Measurements from ENCODE around the gene DLGAP3.
"Not testable (repeated sequence)": the region's sequence is repeated elsewhere in the genome, so short reads cannot be mapped to it uniquely, and the experiment has no call there.

Gene DLGAP3, protein sequence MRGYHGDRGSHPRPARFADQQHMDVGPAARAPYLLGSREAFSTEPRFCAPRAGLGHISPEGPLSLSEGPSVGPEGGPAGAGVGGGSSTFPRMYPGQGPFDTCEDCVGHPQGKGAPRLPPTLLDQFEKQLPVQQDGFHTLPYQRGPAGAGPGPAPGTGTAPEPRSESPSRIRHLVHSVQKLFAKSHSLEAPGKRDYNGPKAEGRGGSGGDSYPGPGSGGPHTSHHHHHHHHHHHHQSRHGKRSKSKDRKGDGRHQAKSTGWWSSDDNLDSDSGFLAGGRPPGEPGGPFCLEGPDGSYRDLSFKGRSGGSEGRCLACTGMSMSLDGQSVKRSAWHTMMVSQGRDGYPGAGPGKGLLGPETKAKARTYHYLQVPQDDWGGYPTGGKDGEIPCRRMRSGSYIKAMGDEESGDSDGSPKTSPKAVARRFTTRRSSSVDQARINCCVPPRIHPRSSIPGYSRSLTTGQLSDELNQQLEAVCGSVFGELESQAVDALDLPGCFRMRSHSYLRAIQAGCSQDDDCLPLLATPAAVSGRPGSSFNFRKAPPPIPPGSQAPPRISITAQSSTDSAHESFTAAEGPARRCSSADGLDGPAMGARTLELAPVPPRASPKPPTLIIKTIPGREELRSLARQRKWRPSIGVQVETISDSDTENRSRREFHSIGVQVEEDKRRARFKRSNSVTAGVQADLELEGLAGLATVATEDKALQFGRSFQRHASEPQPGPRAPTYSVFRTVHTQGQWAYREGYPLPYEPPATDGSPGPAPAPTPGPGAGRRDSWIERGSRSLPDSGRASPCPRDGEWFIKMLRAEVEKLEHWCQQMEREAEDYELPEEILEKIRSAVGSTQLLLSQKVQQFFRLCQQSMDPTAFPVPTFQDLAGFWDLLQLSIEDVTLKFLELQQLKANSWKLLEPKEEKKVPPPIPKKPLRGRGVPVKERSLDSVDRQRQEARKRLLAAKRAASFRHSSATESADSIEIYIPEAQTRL

DNA sequence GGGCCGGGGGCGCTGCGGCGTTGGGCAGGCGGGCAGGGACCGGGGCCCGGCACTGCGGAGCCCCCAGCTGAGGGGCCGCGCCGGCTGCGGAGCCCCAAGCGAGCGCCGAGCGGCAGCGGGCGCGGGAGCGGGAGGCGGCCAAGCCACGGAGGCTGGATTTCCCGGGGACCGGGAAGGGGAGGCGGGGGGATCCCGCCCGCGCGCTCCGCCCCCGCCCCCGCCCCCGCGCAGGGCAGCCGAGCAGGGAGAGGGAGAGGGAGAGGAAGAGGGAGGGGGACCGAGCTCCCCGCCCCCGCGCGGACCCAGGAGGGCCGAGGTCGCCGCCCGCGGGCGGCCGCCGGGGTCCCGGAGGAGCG, at the start of gene DLGAP3:
Gene DLGAP3, minus strand, starts transcription at position 154 of the 356 bp plus-strand sequence. CDS start 24,267 bp downstream, outside the sequence.
- DNase-seq = no peak

DNA sequence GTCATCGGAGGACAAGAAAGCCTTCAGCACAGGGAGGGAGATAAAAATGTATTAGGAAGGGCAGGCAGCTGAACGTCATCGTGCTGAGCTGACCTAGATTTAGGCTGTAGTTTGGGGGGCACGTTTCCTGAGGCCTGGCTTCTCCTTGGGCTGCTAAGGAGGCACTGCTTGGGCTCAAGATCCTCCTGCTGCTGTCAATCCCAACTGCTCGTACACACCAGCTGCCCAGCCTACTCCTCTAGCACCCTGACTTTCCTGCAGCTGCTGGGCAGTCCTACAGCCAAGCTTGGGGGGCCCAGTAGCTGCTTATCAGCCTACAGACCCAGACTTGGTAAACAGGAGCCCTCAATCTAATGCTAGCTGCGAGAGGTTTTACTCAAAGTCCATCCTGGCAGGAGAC, 49.5 kb upstream of the DLGAP3 start:
- DNase-seq = no peak

GRCh38 chr1:34977858-34978257, 48.4 kb upstream of the DLGAP3 start:
- no peak for DNase-seq

GRCh38 chr1:34977210-34977471, 47.7 kb upstream of the DLGAP3 start:
- no peak for DNase-seq

GRCh38 chr1:34976384-34977209, 47.1 kb upstream of the DLGAP3 start:
- no peak for DNase-seq

- DNase-seq = no peak
Observed at GRCh38 chr1:34975771-34976170, 46.3 kb upstream of the DLGAP3 start.

DNA sequence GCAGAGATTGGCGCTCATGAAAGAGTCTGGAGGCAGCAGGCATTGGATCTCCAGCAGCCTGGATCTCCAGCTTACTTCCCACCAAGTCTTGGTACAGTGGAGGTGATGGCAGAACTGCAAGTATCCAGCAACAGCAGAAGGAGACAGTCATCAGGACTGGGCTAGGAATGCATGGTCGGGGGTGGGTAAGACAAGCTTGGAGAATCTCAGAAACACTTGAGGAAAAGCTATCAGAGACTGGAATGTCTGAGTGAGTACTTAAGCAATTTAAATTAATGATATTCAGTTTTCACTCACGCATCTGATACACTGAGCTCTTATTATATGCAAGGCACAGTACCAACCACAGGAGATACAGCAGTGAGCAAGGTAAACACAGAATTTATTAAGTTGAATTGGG, 45.9 kb upstream of the DLGAP3 start:
- no peak for DNase-seq

DNA sequence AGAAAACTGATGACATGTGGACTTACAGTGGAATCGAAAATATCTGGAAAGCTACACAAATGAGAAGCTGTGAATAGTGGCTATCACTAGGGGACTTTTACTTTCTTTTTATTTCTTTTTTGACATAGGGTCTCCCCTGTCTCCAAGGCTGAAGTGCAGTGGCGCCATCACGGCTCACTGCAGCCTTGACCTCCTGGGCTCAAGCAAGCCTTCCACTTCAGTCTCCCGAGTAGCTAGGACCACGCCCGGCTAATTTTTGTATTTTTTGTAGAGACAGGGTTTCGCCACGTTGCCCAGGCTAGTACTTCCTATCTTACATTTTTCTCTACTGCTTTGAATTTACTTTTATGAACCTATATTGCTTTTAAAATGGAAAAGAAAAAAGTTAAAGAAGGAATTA, 45.2 kb upstream of the DLGAP3 start:
- no peak for DNase-seq

- no peak for DNase-seq
Observed at GRCh38 chr1:34973326-34973725, 43.9 kb upstream of the DLGAP3 start.

DNA sequence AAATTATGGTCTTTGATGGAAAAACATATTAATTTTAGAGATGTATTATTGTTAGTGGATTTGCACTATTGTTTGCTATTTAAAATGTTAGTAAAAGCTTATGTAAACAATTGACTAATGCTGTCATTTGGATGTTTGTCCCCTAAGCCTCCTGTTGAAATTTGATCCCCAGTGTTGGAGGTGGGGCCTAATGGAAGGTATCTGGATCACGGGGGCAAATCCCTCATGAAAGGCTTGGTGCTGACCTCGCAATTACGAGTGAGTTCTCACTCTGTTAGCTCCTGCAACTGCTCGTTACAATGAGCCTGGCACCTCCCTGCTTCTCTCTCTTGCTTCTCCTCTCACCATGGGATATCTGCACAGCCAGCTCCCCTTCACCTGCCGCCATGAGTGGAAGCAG, 41.4 kb upstream of the DLGAP3 start:
- no peak for DNase-seq

DNA sequence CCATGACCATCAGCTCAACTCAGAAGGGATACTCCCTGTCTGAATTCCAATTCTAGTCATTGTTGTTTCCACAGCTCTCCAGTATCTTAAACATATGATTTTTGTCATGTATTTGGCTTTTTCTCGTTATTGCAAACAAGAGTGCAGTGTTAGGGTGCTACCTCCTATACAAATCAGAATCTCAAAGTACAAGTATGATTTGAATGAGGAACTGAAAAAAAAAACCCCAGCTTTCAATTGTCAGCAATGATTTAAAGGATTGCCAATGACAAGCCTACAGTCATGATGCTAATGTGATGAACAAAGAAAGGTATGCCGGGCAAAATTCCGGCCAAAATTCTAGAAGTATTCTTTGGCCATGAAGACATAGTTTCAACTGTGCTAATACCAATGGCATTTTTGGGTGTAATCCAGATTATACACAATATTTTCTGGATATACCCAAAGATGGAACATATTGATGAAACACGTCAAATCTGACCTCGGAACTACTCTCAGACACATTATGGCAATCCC, 40.8 kb upstream of the DLGAP3 start:
- no peak for DNase-seq

DNA sequence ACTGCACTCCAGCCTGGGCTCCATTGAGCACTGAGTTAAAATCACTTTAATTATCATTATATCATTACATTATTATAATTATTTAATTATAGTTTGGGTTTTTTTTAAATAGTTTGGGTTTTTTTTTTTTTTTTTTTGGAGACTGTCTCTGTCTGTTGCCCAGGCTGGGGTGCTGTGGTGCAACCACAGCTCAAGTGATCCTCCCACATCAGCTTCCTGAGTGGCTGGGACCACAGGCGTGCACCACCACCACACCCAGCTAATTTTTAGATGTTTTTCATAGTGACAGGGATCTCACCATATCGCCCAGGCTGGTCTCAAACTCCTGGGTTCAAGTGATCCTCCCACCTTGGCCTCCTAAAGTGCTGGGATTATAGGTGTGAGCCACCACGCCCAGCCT, 38.8 kb upstream of the DLGAP3 start:
- DNase-seq = not testable (repeated sequence)

GRCh38 chr1:34967672-34968071, 38.2 kb upstream of the DLGAP3 start:
- DNase-seq = not testable (repeated sequence)

DNA sequence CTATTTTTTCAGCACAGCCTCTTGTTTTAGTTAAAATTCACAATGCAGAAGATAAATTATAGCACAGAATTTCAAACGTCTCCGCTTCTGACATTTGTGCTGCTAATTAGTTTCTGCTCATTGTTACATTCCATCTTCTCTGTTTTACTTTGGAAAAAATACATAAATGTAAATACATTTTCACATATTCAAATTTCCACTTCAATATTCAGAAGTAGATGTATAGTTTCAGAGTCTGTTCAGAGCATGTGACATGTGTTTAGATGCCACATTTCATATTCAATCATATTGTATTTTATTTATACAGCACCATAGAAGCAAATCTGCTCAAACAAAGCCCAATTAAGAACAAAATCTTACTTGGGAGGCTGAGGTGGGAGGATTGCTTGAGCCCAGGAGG, 36.1 kb upstream of the DLGAP3 start:
- no peak for DNase-seq

- DNase-seq = no peak
Observed at GRCh38 chr1:34950428-34950827, 21.0 kb upstream of the DLGAP3 start.

- not testable (repeated sequence) for DNase-seq
Observed at GRCh38 chr1:34948739-34949138, 19.3 kb upstream of the DLGAP3 start.

- not testable (repeated sequence) for DNase-seq
Observed at GRCh38 chr1:34947641-34948314, 18.3 kb upstream of the DLGAP3 start.

- no peak for DNase-seq
Observed at GRCh38 chr1:34946211-34946610, 16.8 kb upstream of the DLGAP3 start.

- DNase-seq = not testable (repeated sequence)
Observed at GRCh38 chr1:34941798-34942197, 12.3 kb upstream of the DLGAP3 start.

DNA sequence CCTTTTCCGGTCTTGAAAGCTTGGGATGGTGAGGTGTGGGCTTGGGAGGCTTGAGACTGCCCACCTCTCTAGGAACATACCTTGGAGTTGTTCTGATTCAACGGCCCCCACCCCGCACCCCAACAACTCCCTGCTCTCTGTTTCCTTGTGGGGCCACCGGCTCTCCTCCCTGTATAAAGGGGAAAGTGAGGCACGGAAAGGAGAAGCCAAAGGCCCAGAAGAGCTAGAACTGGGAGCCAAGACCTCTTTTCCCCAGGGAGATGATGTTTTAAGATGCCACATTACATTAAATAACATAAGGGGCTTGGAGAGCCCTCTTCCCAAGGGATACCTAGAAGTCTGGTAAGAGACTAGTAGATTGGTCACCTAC, 1.2 kb upstream of the DLGAP3 start:
- no peak for DNase-seq

GRCh38 chr1:34929853-34930701, 627 bp upstream of the DLGAP3 start:
- DNase-seq = no peak

Data from stimulated activated CD8-positive, alpha-beta memory T cell treated with anti-CD3 and anti-CD28 coated beads, Interleukin-4, amount 100 ng/mL, for 48 hours (primary cell).